Spleen (tissue), 11 donors: Measurements from ENCODE around the gene LETMD1. TPM values are rescaled to one million over a fixed set of nuclear protein-coding genes. Genes with fewer than 3 reads are reported as not detected.

ENCODE experiments used
- DNase-seq: peaks from one replicate; pipeline ENCODE4 v3.0.0-alpha.2; 2020
- H3K27ac ChIP-seq, 8 donors: fragments of 200-600 bp; sonication (generic) in 7 of 8; 1 replicate in 4 of 8; 2 replicates in 4 of 8; pipeline versions ENCODE4 v1.5.0 to v1.8.0; 2016 to 2021; ENCODE audit warnings: inconsistent platforms in 4 of 8, mild to moderate bottlenecking in 4 of 8, moderate library complexity in 1 of 8
- H3K27me3 ChIP-seq, 7 donors: fragments of 200-600 bp; sonication (generic) in 6 of 7; replicated peaks in 1 of 7; 1 replicate in 4 of 7; 2 replicates in 3 of 7; pipeline versions ENCODE4 v1.5.0 to v1.8.0; 2016 to 2021; ENCODE audit warnings: inconsistent platforms in 3 of 7, mild to moderate bottlenecking in 1 of 7
- H3K36me3 ChIP-seq, 6 donors: fragments of 200-600 bp; sonication (generic) in 5 of 6; 1 replicate in 4 of 6; 2 replicates in 2 of 6; pipeline versions ENCODE4 v1.5.0 to v1.8.0; 2016 to 2021; ENCODE audit warnings: inconsistent platforms in 2 of 6
- H3K4me1 ChIP-seq, 6 donors: fragments of 200-600 bp; sonication (generic) in 5 of 6; 1 replicate in 3 of 6; 2 replicates in 3 of 6; pipeline versions ENCODE4 v1.5.0 to v1.8.0; 2016 to 2021; ENCODE audit warnings: inconsistent platforms in 3 of 6
- H3K4me3 ChIP-seq, 8 donors: fragments of 200-600 bp; sonication (generic) in 7 of 8; 1 replicate in 4 of 8; 2 replicates in 4 of 8; pipeline versions ENCODE4 v1.5.0 to v1.8.0; 2016 to 2021; ENCODE audit warnings: inconsistent platforms in 4 of 8, mild to moderate bottlenecking in 4 of 8, moderate library complexity in 2 of 8
- H3K9me3 ChIP-seq, 8 donors: fragments of 200-600 bp; sonication (generic) in 7 of 8; 1 replicate in 4 of 8; 2 replicates in 4 of 8; pipeline versions ENCODE4 v1.5.0 to v1.8.0; 2016 to 2021; ENCODE audit warnings: inconsistent platforms in 4 of 8
- POLR2A ChIP-seq, 3 donors: fragments of 450-650 bp; IDR thresholded peaks; one replicate each; pipeline ENCODE4 v1.5.1; 2017; ENCODE audit warnings: antibody characterized with exemption in 3 of 3, mild to moderate bottlenecking in 1 of 3
- POLR2AphosphoS5 ChIP-seq, 3 donors: sonication (generic); formaldehyde crosslinking; IDR thresholded peaks; one replicate each; pipeline ENCODE4 v1.5.1; 2017; ENCODE audit warnings: antibody characterized with exemption in 3 of 3
- WGBS, 5 donors: extraction: QIAGEN DNeasy Blood & Tissue Kit in 3 of 5; methylation state at CpG; one replicate each; pipeline versions ENCODE4 v1.1.5 to v1.1.7; 2013 to 2018; 5-methylcytosine and 5-hydroxymethylcytosine counted together
- intact Hi-C: fragments of 100-400 bp; cut with DNase I; formaldehyde crosslinking; loops from one replicate; pipeline ENCODE4 v1.15.0; 2023; ENCODE audit warnings: low total_unique reads
- polyA plus RNA-seq, 3 donors: library from polyadenylated mRNA; stranded (reverse); fragments of 200-250 nt; gene quantifications; one replicate each; pipeline ENCODE4 v1.2.1, GENCODE V29; 2013
- total RNA-seq, 7 donors: library from RNA; depleted of rRNA in 3 of 7; stranded (reverse); fragments of >200 nt in 3 of 7; fragmentation: NEBNext Ultra II Directional in 4 of 7; extraction: Animal tissue kit (Norgen Biotek cat#: 25700) in 4 of 7; gene quantifications; one replicate each; pipeline versions ENCODE4 v1.1.0 to v1.2.1, GENCODE V29; 2016 to 2021
- TF ChIP-seq, protein P1 (sequence below), 11 experiments: fragments of 200-600 bp in 7 of 11; fragments of 450-650 bp in 4 of 11; sonication (generic) in 4 of 11; IDR thresholded peaks in 8 of 11; conservative IDR thresholded peaks in 3 of 11; 1 replicate in 7 of 11; 2 replicates in 4 of 11; pipeline versions ENCODE4 v1.4.0 to v1.8.0; 2016 to 2021; ENCODE audit warnings: antibody characterized with exemption in 11 of 11, inconsistent platforms in 4 of 11, mild to moderate bottlenecking in 1 of 11
- donor health status: healthy with polysubstance abuse.
- donor health status: DM: no; HTN: no; CAD: no; lungs with moderate emphysema.
- donor health status: DM: no; HTN: no; CAD: no.
- donor health status: Bipolar disorder and iron deficiency.
- donor health status: healthy.
- donor health status: DM: no; HTN: no; CAD: no.
- donor health status: DM: yes; HTN: yes; CAD: no.

The LETMD1 gene
- total and polyA plus RNA-seq, 10 donors = 51.4 to 85.2 (median 60.0) TPM

DNA sequence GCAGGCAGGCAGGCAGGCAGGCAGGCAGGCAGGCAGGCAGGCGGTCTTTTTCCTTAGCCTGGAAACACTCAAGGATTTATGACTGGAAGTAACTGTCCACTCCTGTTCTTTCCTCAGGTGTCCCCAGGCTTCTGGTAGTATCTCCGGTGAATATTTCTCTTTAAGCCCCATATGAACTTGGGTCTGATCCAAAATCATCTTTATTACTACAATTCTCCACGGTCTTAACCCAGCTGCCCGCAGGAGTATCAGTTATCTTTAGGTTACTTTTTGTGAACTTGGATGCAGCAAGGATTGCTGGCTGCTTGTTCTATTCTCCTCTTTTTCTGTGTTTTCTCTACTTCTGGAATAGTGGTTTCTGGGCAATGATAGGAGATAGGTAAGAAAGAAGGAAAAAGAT, 32.0 kb downstream of the LETMD1 start:
- TF ChIP-seq POLR2AphosphoS5 (IDR thresholded peaks at IDR 0.05) = no peak
- TF ChIP-seq, protein P1, sequence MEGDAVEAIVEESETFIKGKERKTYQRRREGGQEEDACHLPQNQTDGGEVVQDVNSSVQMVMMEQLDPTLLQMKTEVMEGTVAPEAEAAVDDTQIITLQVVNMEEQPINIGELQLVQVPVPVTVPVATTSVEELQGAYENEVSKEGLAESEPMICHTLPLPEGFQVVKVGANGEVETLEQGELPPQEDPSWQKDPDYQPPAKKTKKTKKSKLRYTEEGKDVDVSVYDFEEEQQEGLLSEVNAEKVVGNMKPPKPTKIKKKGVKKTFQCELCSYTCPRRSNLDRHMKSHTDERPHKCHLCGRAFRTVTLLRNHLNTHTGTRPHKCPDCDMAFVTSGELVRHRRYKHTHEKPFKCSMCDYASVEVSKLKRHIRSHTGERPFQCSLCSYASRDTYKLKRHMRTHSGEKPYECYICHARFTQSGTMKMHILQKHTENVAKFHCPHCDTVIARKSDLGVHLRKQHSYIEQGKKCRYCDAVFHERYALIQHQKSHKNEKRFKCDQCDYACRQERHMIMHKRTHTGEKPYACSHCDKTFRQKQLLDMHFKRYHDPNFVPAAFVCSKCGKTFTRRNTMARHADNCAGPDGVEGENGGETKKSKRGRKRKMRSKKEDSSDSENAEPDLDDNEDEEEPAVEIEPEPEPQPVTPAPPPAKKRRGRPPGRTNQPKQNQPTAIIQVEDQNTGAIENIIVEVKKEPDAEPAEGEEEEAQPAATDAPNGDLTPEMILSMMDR (IDR thresholded peaks at IDR 0.05 in 8 of 11, conservative IDR thresholded peaks at IDR 0.05 in 3 of 11) = no peak
- no peak for TF ChIP-seq POLR2A (IDR thresholded peaks at IDR 0.05)
- DNase-seq = no peak
- H3K4me1 ChIP-seq = peaks cover 6 to 63% (median 32%) of the 10 kb centered on the region in 6 donors
- peaks cover 0 to 13% (median 0%) of the 10 kb centered on the region in 6 donors for H3K36me3 ChIP-seq
- no peaks in the 10 kb centered on the region for H3K9me3 ChIP-seq
- intact Hi-C loops = no loop called here
- H3K4me3 ChIP-seq = no peak overlapping the region
- H3K27ac ChIP-seq = no peak overlapping the region
- no peaks in the 10 kb centered on the region for H3K27me3 ChIP-seq
- 79 to 91% (median 90%) methylated on average over 4 of the region's 4 CpGs for WGBS, 5 donors

DNA sequence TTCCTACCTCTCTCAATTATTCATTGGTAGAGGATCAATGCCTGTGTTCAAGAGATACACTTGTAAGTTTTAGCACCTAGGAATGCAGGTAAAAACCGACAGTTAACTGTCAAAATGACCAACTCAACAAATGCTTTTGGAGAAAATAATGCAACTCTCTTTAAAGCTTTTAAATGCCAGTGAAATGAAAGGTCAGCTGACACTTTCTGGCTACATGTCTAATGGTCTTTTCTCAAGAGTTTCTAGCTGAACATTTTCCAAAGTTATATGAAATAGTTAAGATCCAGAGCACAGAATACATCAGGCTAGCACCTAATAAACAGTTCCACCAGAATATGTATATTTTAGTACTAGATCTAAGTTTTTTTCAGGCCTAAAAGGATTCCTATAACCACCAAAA, 33.3 kb downstream of the LETMD1 start:
- WGBS, 5 donors = 70 to 92% (median 76%) methylated on average over 1 of the region's 1 CpG
- no peak overlapping the region for H3K4me3 ChIP-seq
- H3K9me3 ChIP-seq = no peaks in the 10 kb centered on the region
- intact Hi-C loops = no loop called here
- no peaks in the 10 kb centered on the region for H3K27me3 ChIP-seq
- peaks cover 0 to under 1% (median 0%) of the 10 kb centered on the region in 6 donors for H3K36me3 ChIP-seq
- TF ChIP-seq, protein P1 (IDR thresholded peaks at IDR 0.05 in 8 of 11, conservative IDR thresholded peaks at IDR 0.05 in 3 of 11) = no peak
- no peak for TF ChIP-seq POLR2AphosphoS5 (IDR thresholded peaks at IDR 0.05)
- peaks cover 6 to 64% (median 27%) of the 10 kb centered on the region in 6 donors for H3K4me1 ChIP-seq
- DNase-seq = no peak
- peak overlapping the region in 1 of 8 donors; percentile 96 for H3K27ac ChIP-seq

DNA sequence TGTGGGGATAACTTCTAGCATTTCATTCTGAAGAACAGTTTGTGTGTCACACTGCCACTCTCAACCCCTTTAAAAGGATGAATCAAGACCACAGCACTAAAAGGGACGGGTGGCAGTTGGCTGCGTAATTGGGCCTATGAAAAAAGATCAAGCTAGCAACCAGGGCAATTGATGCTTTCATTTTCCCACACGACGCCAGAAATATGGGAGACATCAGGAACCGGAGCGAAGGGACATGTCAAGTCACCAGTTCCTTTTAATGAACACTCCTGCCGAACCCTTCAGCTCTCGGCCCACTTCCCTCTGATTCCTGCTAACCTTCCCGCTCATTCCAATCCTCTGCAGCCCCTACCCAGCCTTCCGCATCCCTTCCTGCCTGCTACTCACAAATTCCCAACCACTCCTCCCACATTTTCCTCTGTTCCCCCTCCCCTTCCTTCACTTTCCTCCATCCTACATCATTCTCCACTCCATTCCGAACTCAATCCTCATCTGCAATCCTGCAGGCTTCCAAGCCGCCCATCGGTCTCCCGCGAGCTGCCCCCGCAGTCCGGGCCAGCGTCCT, 34.5 kb downstream of the LETMD1 start:
- no peak for DNase-seq
- WGBS, 5 donors = 3 to 5% (median 3%) methylated on average over 18 of the region's 18 CpGs
- peak overlapping the region; percentile 67 to 96 (median 94) for H3K27ac ChIP-seq

More for the DNA sequence above, 34.5 kb downstream of the LETMD1 start:
- Histone ChIP-seq H3K36me3 (no peaks in the 10 kb centered on the region), H3K4me1 (peaks cover 6 to 53% (median 26%) of the 10 kb centered on the region in 6 donors), H3K27me3 (no peaks in the 10 kb centered on the region), H3K4me3 (peak overlapping the region; percentile 32 to 97 (median 79)), H3K9me3 (no peaks in the 10 kb centered on the region)
- TF ChIP-seq, protein P1 (IDR thresholded peaks at IDR 0.05 in 8 of 11, conservative IDR thresholded peaks at IDR 0.05 in 3 of 11) = no peak
- TF ChIP-seq POLR2AphosphoS5 (IDR thresholded peaks at IDR 0.05) (no peak), POLR2A (IDR thresholded peaks at IDR 0.05) (no peak)
- intact Hi-C loops = no loop called here
